Central memory CD8-positive, alpha-beta T cell (primary cell): ENCODE data around the gene PLPPR5.

ENCODE experiments used
- ATAC-seq: fragments of 150-1000 bp; cut with Tn5 transposase; replicated peaks from 2 replicates; pipeline ENCODE4 v1.10.0; 2022; ENCODE audit warnings: mild to moderate bottlenecking, moderate FRiP score, moderate number of reproducible peaks; ENCODE audit not compliant: poor library complexity, severe bottlenecking; ENCODE audit errors: extremely low read depth
- DNase-seq, 2 donors: peaks; one replicate each; pipeline ENCODE4 v3.0.0; 2021; ENCODE audit warnings: low spot score in 2 of 2
- H3K27ac Mint-ChIP-seq: one replicate; pipeline ENCODE4 v1.8.0; 2022; ENCODE audit warnings: low read depth, mild to moderate bottlenecking, moderate library complexity, mixed read lengths
- H3K27me3 Mint-ChIP-seq: one replicate; pipeline ENCODE4 v1.8.0; 2022; ENCODE audit warnings: mixed read lengths
- H3K36me3 Mint-ChIP-seq: one replicate; pipeline ENCODE4 v1.8.0; 2022; ENCODE audit warnings: mild to moderate bottlenecking, moderate library complexity, mixed read lengths; ENCODE audit not compliant: insufficient read depth
- H3K4me1 Mint-ChIP-seq: one replicate; pipeline ENCODE4 v1.8.0; 2022; ENCODE audit warnings: mixed read lengths
- H3K4me3 Mint-ChIP-seq: one replicate; pipeline ENCODE4 v1.8.0; 2022; ENCODE audit warnings: mild to moderate bottlenecking, moderate library complexity, mixed read lengths
- H3K9me3 Mint-ChIP-seq: one replicate; pipeline ENCODE4 v1.8.0; 2022; ENCODE audit warnings: mixed read lengths

The PLPPR5 gene

GRCh38 chr1:98963064-98963758 is 41.5 kb downstream of the PLPPR5 start:
- H3K9me3 Mint-ChIP-seq: no peaks in the 10 kb centered on the region
- H3K4me3 Mint-ChIP-seq: no peak overlapping the region
- ATAC-seq (no peak), DNase-seq (no peak)
- H3K27me3 Mint-ChIP-seq: peaks cover 44% of the 10 kb centered on the region
- H3K27ac Mint-ChIP-seq: no peak overlapping the region
- no peaks in the 10 kb centered on the region for H3K36me3 Mint-ChIP-seq
- H3K4me1 Mint-ChIP-seq: no peaks in the 10 kb centered on the region

- Mint-ChIP-seq H3K27ac (no peak overlapping the region), H3K4me1 (no peaks in the 10 kb centered on the region), H3K9me3 (no peaks in the 10 kb centered on the region), H3K4me3 (no peak overlapping the region), H3K27me3 (peaks cover 44% of the 10 kb centered on the region), H3K36me3 (no peaks in the 10 kb centered on the region)
- DNase-seq (no peak), ATAC-seq (no peak)
These were observed 42.5 kb downstream of the PLPPR5 start for GRCh38 chr1:98962156-98962555.

- DNase-seq: no peak
These were observed 55.0 kb downstream of the PLPPR5 start for GRCh38 chr1:98949621-98950020.

GRCh38 chr1:98949166-98949565 is 55.5 kb downstream of the PLPPR5 start:
- H3K27ac Mint-ChIP-seq: no peak overlapping the region

More at GRCh38 chr1:98949621-98950020, 55.0 kb downstream of the PLPPR5 start:
- Mint-ChIP-seq H3K4me3 (no peak overlapping the region), H3K9me3 (no peaks in the 10 kb centered on the region), H3K27ac (no peak overlapping the region), H3K4me1 (no peaks in the 10 kb centered on the region), H3K36me3 (no peaks in the 10 kb centered on the region), H3K27me3 (no peaks in the 10 kb centered on the region)
- no peak for ATAC-seq

GRCh38 chr1:98947071-98947470 is 57.6 kb downstream of the PLPPR5 start:
- Mint-ChIP-seq H3K4me1 (no peaks in the 10 kb centered on the region), H3K4me3 (no peak overlapping the region), H3K27ac (no peak overlapping the region), H3K9me3 (no peaks in the 10 kb centered on the region), H3K27me3 (no peaks in the 10 kb centered on the region), H3K36me3 (no peaks in the 10 kb centered on the region)
- DNase-seq (no peak), ATAC-seq (no peak)

More at GRCh38 chr1:98949166-98949565, 55.5 kb downstream of the PLPPR5 start:
- H3K4me3 Mint-ChIP-seq: no peak overlapping the region
- no peak for ATAC-seq
- H3K36me3 Mint-ChIP-seq: no peaks in the 10 kb centered on the region
- no peaks in the 10 kb centered on the region for H3K4me1 Mint-ChIP-seq
- no peaks in the 10 kb centered on the region for H3K27me3 Mint-ChIP-seq
- no peaks in the 10 kb centered on the region for H3K9me3 Mint-ChIP-seq
- no peak for DNase-seq

- Mint-ChIP-seq H3K4me1 (no peaks in the 10 kb centered on the region), H3K27ac (no peak overlapping the region), H3K36me3 (no peaks in the 10 kb centered on the region), H3K9me3 (no peaks in the 10 kb centered on the region), H3K27me3 (no peaks in the 10 kb centered on the region), H3K4me3 (no peak overlapping the region)
- ATAC-seq: no peak
- no peak for DNase-seq
These were observed 64.0 kb downstream of the PLPPR5 start for GRCh38 chr1:98940722-98941079.

DNA sequence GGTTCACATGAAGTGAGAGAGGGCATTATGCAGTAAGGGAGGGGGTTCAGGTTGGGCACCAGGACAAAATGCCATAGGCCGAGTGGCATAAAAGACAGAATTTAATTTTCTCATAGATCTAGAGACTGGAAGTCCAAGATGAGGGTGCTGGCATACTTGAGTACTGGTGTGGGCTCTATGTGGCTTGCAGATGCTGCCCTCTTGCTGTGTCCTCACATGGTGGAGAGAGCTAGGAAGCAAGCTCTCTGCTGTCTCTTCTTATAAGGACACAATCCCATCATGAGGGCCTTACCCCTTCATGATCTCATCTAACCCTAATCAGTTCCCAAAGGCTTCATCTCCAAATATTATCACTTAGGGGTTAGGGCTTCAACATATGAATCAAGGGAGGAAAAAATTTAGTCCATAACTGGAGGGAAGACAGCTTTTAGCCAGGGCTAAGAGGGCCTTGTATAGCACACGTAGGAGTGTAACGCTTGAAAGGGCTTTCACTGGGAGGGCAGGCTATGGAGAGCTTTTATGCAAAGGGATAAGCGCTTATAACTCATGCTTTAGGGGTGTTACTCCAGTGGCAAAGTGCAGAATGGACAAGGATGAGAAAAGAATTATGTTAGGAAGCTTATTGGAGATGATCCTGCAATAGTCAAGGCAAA is 64.5 kb downstream of the PLPPR5 start:
- H3K9me3 Mint-ChIP-seq: no peaks in the 10 kb centered on the region
- no peaks in the 10 kb centered on the region for H3K4me1 Mint-ChIP-seq
- ATAC-seq (no peak), DNase-seq (no peak)
- no peak overlapping the region for H3K4me3 Mint-ChIP-seq
- H3K27ac Mint-ChIP-seq: no peak overlapping the region
- H3K27me3 Mint-ChIP-seq: no peaks in the 10 kb centered on the region
- no peaks in the 10 kb centered on the region for H3K36me3 Mint-ChIP-seq

DNA sequence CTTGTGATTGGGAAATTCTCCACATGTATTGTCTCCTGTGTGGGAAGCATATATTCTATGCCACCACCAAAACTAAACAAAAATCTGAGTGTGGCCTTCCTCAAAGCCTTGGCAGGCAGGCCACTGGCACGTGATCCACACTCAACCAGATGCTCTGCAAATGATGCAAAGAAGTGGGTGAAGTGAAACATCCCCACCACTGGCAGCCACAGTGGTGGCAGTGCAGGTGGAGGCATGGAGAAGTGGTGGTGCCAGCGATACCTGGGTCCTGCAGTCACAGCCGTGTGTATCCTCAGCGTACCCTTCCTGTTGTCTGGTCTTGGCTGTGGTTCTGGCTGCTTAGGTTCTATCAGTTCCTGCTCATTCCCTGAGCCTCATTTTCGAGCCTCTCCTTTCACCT is 65.2 kb downstream of the PLPPR5 start:
- ATAC-seq: no peak
- H3K27me3 Mint-ChIP-seq: no peaks in the 10 kb centered on the region
- no peaks in the 10 kb centered on the region for H3K9me3 Mint-ChIP-seq
- H3K27ac Mint-ChIP-seq: no peak overlapping the region
- H3K36me3 Mint-ChIP-seq: no peaks in the 10 kb centered on the region
- DNase-seq: no peak
- no peaks in the 10 kb centered on the region for H3K4me1 Mint-ChIP-seq
- H3K4me3 Mint-ChIP-seq: no peak overlapping the region

DNA sequence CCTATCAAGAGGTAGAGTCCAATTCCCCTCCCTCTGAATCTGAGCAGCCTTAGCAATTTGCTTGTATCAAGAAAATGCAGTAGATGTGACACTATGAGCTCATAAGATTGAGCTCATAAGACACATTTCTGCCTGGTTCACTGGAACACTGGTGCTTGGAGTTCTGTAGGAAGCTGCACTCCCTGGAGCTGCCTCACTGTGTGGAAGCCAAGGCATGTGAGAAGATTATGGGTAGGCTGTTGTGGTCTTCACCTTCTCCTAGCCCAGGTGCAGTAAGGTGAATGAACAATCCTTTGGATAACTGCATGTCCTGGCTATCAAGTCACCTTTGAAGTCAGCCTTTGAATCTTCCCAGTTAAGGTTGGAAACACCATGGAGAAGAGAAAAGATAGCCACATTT is 67.3 kb downstream of the PLPPR5 start:
- Mint-ChIP-seq H3K4me1 (no peaks in the 10 kb centered on the region), H3K4me3 (no peak overlapping the region), H3K36me3 (no peaks in the 10 kb centered on the region), H3K9me3 (no peaks in the 10 kb centered on the region), H3K27me3 (no peaks in the 10 kb centered on the region), H3K27ac (no peak overlapping the region)
- ATAC-seq (no peak), DNase-seq (no peak)

- Mint-ChIP-seq H3K4me1 (peaks cover 5% of the 10 kb centered on the region), H3K4me3 (no peak overlapping the region), H3K9me3 (no peaks in the 10 kb centered on the region), H3K27ac (no peak overlapping the region), H3K27me3 (peaks cover 13% of the 10 kb centered on the region), H3K36me3 (no peaks in the 10 kb centered on the region)
- DNase-seq (no peak), ATAC-seq (no peak)
These were observed 72.5 kb downstream of the PLPPR5 start for GRCh38 chr1:98932184-98932583.

DNA sequence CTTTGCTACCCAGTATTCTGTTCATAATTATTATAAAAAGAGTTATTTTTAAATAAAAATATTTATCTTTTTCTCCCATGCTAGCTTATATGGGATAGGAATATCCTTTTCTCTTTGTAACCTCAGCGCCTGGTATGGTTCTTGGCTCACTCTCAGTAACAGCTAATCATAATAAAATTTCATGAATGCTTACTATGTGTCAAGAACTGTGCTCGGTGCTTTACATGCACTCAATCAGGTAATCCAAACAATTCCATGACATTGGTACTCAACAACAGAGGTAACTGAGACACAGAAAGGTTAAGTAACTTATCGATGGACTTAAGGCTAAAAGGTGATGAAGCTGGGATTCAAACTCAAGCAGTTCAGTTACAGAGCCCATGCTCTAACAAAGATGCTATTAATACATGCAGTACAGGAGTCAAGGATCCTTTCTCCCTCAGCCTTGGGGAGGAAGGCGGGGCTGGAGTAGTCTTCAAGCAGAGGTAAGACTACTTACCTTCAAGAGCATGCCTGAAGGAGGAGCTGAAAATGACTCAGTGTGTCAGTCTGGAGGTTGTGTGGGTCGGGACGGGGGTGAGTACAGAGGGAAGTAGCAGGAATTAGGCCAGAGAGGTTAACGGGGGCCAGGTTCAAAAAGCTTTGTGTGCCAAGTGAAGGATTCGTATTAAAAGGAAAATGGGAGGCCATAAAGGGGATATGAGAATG is 73.4 kb downstream of the PLPPR5 start:
- Mint-ChIP-seq H3K27ac (no peak overlapping the region), H3K4me1 (peaks cover 5% of the 10 kb centered on the region), H3K27me3 (peaks cover 13% of the 10 kb centered on the region), H3K36me3 (no peaks in the 10 kb centered on the region), H3K9me3 (no peaks in the 10 kb centered on the region), H3K4me3 (no peak overlapping the region)
- DNase-seq (no peak), ATAC-seq (no peak)

DNA sequence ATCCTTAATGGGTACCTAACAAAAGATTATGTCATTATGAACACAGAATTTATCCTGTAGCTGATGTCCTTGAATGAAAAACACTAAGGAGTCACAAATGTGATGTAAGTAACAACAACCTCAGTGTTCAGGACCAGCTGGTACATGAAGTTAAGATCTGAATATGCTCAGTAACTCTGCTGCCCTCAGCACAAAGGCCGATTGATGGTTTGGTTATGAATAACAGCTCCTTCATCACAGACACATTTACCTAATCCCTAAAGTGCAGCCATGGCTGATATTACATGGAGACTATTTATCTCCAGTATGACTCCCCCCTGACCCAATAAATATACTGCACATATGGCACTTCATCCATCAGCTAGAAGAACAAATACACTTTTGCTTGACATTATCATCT is 75.2 kb downstream of the PLPPR5 start:
- peaks cover 13% of the 10 kb centered on the region for H3K27me3 Mint-ChIP-seq
- no peak for DNase-seq
- no peak for ATAC-seq
- H3K27ac Mint-ChIP-seq: no peak overlapping the region
- no peaks in the 10 kb centered on the region for H3K9me3 Mint-ChIP-seq
- peaks cover 5% of the 10 kb centered on the region for H3K4me1 Mint-ChIP-seq
- H3K36me3 Mint-ChIP-seq: no peaks in the 10 kb centered on the region
- H3K4me3 Mint-ChIP-seq: no peak overlapping the region

GRCh38 chr1:98926597-98926996 is 78.1 kb downstream of the PLPPR5 start:
- H3K4me3 Mint-ChIP-seq: no peak overlapping the region
- ATAC-seq (no peak), DNase-seq (no peak)
- peaks cover 11% of the 10 kb centered on the region for H3K4me1 Mint-ChIP-seq
- no peak overlapping the region for H3K27ac Mint-ChIP-seq
- peaks cover 13% of the 10 kb centered on the region for H3K27me3 Mint-ChIP-seq
- no peaks in the 10 kb centered on the region for H3K36me3 Mint-ChIP-seq
- H3K9me3 Mint-ChIP-seq: no peaks in the 10 kb centered on the region
